Kidney (tissue), 14 donors: ENCODE measurements around the gene NRG3. TPM values are rescaled to one million over a fixed set of nuclear protein-coding genes. Genes with fewer than 3 reads are reported as not detected.
A peak's percentile ranks its signal among the peaks of the same experiment; 100 is the strongest.

Source experiments
- DNase-seq, 5 donors: peaks; one replicate each; pipeline ENCODE4 v3.0.0-alpha.2; 2013 to 2020
- FAIRE-seq: peaks from 2 replicates; lab custom pipeline; 2012; peaks lifted over from hg19 to GRCh38; lab: Jason Lieb, UNC
- H3K27ac ChIP-seq, 2 donors: one replicate each; pipeline ENCODE4 v1.7.0; 2013; ENCODE audit warnings: low read depth in 2 of 2, low read length in 2 of 2, inconsistent platforms in 1 of 2
- H3K27me3 ChIP-seq: one replicate; pipeline ENCODE4 v1.7.1; 2013; ENCODE audit warnings: low read length, inconsistent platforms; ENCODE audit not compliant: control insufficient read depth, insufficient read depth
- H3K36me3 ChIP-seq, 3 donors: one replicate each; pipeline versions ENCODE4 v1.7.0 to v1.7.1; 2013; ENCODE audit warnings: low read length in 3 of 3, control low read depth in 1 of 3, inconsistent platforms in 1 of 3; ENCODE audit not compliant: insufficient read depth in 3 of 3, control insufficient read depth in 2 of 3
- H3K4me1 ChIP-seq, 3 donors: one replicate each; pipeline versions ENCODE4 v1.7.0 to v1.7.1; 2013; ENCODE audit warnings: low read length in 3 of 3, inconsistent platforms in 1 of 3, low read depth in 1 of 3; ENCODE audit not compliant: control insufficient read depth in 2 of 3, insufficient read depth in 2 of 3
- H3K4me3 ChIP-seq, 3 donors: one replicate each; pipeline versions ENCODE4 v1.7.0 to v1.8.1; 2013; ENCODE audit warnings: low read length in 3 of 3, control low read depth in 1 of 3, inconsistent platforms in 1 of 3
- H3K9ac ChIP-seq, 3 donors: one replicate each; pipeline versions ENCODE4 v1.7.0 to v1.7.1; 2013; ENCODE audit warnings: low read length in 3 of 3, control low read depth in 1 of 3, inconsistent platforms in 1 of 3
- H3K9me3 ChIP-seq, 3 donors: one replicate each; pipeline versions ENCODE4 v1.7.0 to v1.7.1; 2013; ENCODE audit warnings: low read length in 3 of 3, control low read depth in 1 of 3, inconsistent platforms in 1 of 3; ENCODE audit not compliant: control insufficient read depth in 2 of 3, insufficient read depth in 1 of 3
- intact Hi-C: fragments of 100-400 bp; cut with DNase I; formaldehyde crosslinking; loops from one replicate; pipeline ENCODE4 v1.11.1; 2022
- polyA plus RNA-seq: library from polyadenylated mRNA; stranded (reverse); fragments of 350-450 nt; fragmentation: Illumina TruSeq; extraction: RNeasy Lipid Tissue Mini Kit (QIAGEN cat#74804); gene quantifications from one replicate; pipeline ENCODE4 v1.2.3, GENCODE V29; 2014; ENCODE audit warnings: low read depth, low replicate concordance; ENCODE audit not compliant: insufficient read depth
- total RNA-seq: library from RNA; stranded (reverse); fragmentation: NEBNext Ultra II Directional; extraction: Animal tissue kit (Norgen Biotek cat#: 25700); gene quantifications from one replicate; pipeline ENCODE4 v1.2.1, GENCODE V29; 2021
- TF ChIP-seq, protein P1 (sequence below): IDR thresholded peaks from 3 replicates; pipeline ENCODE4 v1.5.1; 2012; ENCODE audit warnings: mild to moderate bottlenecking, moderate library complexity, borderline replicate concordance; ENCODE audit not compliant: insufficient read depth; ENCODE audit errors: extremely low read depth
- donor health status: control.
- donor health status: control.
- donor health status: control.
- donor health status: control.
- donor health status: control.
- donor health status: DM: yes; HTN: yes; CAD: no.
- donor health status: Normal renal cell carcinoma (clear cell type).

The NRG3 gene
- total and polyA plus RNA-seq, 2 donors from 2014 or later, result 0.62 to 5.4 TPM

GRCh38 chr10:82506680-82507376 is 631.8 kb downstream of the NRG3 start:
- FAIRE-seq (no peak), DNase-seq (no peak)
- Histone ChIP-seq H3K4me1 (no peaks in the 10 kb centered on the region), H3K9ac (no peak overlapping the region), H3K4me3 (no peak overlapping the region), H3K27me3 (no peaks in the 10 kb centered on the region), H3K9me3 (no peaks in the 10 kb centered on the region), H3K36me3 (no peaks in the 10 kb centered on the region), H3K27ac (no peak overlapping the region)
- TF ChIP-seq, protein P1, sequence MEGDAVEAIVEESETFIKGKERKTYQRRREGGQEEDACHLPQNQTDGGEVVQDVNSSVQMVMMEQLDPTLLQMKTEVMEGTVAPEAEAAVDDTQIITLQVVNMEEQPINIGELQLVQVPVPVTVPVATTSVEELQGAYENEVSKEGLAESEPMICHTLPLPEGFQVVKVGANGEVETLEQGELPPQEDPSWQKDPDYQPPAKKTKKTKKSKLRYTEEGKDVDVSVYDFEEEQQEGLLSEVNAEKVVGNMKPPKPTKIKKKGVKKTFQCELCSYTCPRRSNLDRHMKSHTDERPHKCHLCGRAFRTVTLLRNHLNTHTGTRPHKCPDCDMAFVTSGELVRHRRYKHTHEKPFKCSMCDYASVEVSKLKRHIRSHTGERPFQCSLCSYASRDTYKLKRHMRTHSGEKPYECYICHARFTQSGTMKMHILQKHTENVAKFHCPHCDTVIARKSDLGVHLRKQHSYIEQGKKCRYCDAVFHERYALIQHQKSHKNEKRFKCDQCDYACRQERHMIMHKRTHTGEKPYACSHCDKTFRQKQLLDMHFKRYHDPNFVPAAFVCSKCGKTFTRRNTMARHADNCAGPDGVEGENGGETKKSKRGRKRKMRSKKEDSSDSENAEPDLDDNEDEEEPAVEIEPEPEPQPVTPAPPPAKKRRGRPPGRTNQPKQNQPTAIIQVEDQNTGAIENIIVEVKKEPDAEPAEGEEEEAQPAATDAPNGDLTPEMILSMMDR, result no peak
- intact Hi-C loops, result no loop called here

- DNase-seq (no peak), FAIRE-seq (no peak)
- H3K9me3 ChIP-seq, result no peaks in the 10 kb centered on the region
- no peaks in the 10 kb centered on the region for H3K4me1 ChIP-seq
- no peaks in the 10 kb centered on the region for H3K36me3 ChIP-seq
- no peak overlapping the region for H3K9ac ChIP-seq
- intact Hi-C loops, result no loop called here
- H3K27me3 ChIP-seq, result no peaks in the 10 kb centered on the region
- no peak overlapping the region for H3K4me3 ChIP-seq
- TF ChIP-seq, protein P1, result no peak
- no peak overlapping the region for H3K27ac ChIP-seq
Observed at GRCh38 chr10:82515256-82515655, 640.3 kb downstream of the NRG3 start.

DNA sequence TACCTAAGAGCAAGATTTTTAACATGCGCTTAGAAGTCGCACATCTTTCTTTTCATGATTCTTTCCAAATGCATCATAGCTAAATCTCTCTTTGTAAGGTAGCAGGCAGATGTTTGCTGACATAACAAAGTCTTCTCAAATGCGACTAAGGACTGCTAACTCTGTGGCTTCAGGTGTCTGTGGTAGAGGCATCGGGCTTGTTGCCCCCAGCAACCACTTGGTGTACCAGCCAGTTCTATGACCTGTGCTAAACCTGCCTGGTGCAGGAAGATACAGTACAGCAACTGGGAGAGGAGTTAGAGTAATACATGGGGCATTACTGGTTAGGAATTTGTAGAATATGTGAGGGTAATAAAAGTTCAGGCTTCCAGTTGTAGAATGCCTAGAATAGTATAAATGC is 654.1 kb downstream of the NRG3 start:
- Histone ChIP-seq H3K9me3 (no peaks in the 10 kb centered on the region), H3K27me3 (no peaks in the 10 kb centered on the region), H3K4me1 (no peaks in the 10 kb centered on the region), H3K9ac (no peak overlapping the region), H3K36me3 (no peaks in the 10 kb centered on the region), H3K27ac (no peak overlapping the region), H3K4me3 (no peak overlapping the region)
- intact Hi-C loops, result no loop called here
- TF ChIP-seq, protein P1, result no peak
- FAIRE-seq, result no peak
- peak in 2 of 5 donors; percentile 33 to 45 for DNase-seq
